ENCODE results near the gene BCL10. TPM values are rescaled to one million over a fixed set of nuclear protein-coding genes. Genes with fewer than 3 reads are reported as not detected.
A peak's percentile ranks its signal among the peaks of the same experiment; 100 is the strongest.

Gene BCL10
- total RNA-seq, 2 experiments from 2014 or later = 30.6 to 32.3 TPM

- Mint-ChIP-seq H3K4me3 (no peak overlapping the region), H3K9me3 (no peaks in the 10 kb centered on the region), H3K27ac (no peak overlapping the region), H3K27me3 (peaks cover 3% of the 10 kb centered on the region), H3K36me3 (ENCODE audit: low read depth) (no peaks in the 10 kb centered on the region), H3K4me1 (ENCODE audit: low read depth) (peaks cover 11% of the 10 kb centered on the region)
- intact Hi-C loops (cut with micrococcal nuclease) = no loop called here
- CTCF ChIA-PET = interaction anchor here (1.0 to 1.9 kb wide), 2 partner anchors 22 to 30 kb away, joined by 3 to 6 read pairs; partner anchors contain the start of gene C1orf52
- POLR2A ChIA-PET = interaction anchor here (1.4 kb wide), 1 partner anchor 14 kb away, joined by 5 read pairs; no protein-coding TSS in a partner anchor
- TF ChIP-seq CTCF (IDR thresholded peaks at IDR 0.05) = no peak
- peak; percentile 17 for DNase-seq
- ATAC-seq = peak; percentile 84
Observed at GRCh38 chr1:85289207-85289847, 12.9 kb upstream of the BCL10 start.

- POLR2A ChIA-PET = interaction anchor here (0.9 to 1.3 kb wide), 2 partner anchors 12 to 13 kb away, joined by 3 read pairs; no protein-coding TSS in a partner anchor
- Mint-ChIP-seq H3K4me3 (no peak overlapping the region), H3K9me3 (no peaks in the 10 kb centered on the region), H3K4me1 (ENCODE audit: low read depth) (peaks cover 7% of the 10 kb centered on the region), H3K27me3 (no peaks in the 10 kb centered on the region), H3K36me3 (ENCODE audit: low read depth) (no peaks in the 10 kb centered on the region), H3K27ac (no peak overlapping the region)
- DNase-seq = no peak
- no peak for TF ChIP-seq CTCF (IDR thresholded peaks at IDR 0.05)
- CTCF ChIA-PET = interaction anchor here (1.3 to 1.8 kb wide), 3 partner anchors 9 to 29 kb away, joined by 3 to 7 read pairs (median 5); partner anchors contain the start of gene C1orf52
- intact Hi-C loops (cut with micrococcal nuclease) = no loop called here
- no peak for ATAC-seq
Observed at GRCh38 chr1:85284202-85284601, 7.8 kb upstream of the BCL10 start.

- no peak for TF ChIP-seq CTCF (IDR thresholded peaks at IDR 0.05)
- no peak overlapping the region for H3K27ac Mint-ChIP-seq
- CTCF ChIA-PET = interaction anchor here (1.3 kb wide), 1 partner anchor 9 kb away, joined by 3 read pairs; no protein-coding TSS in a partner anchor
- DNase-seq (no peak), ATAC-seq (no peak)
- H3K27me3 Mint-ChIP-seq = no peaks in the 10 kb centered on the region
- no peaks in the 10 kb centered on the region for H3K36me3 Mint-ChIP-seq (ENCODE audit: low read depth)
- intact Hi-C loops (cut with micrococcal nuclease) = no loop called here
- peaks cover 12% of the 10 kb centered on the region for H3K4me1 Mint-ChIP-seq (ENCODE audit: low read depth)
- H3K4me3 Mint-ChIP-seq = no peak overlapping the region
- no peaks in the 10 kb centered on the region for H3K9me3 Mint-ChIP-seq
- POLR2A ChIA-PET = interaction anchor here (0.9 to 1.3 kb wide), 2 partner anchors 12 to 14 kb away, joined by 3 read pairs; no protein-coding TSS in a partner anchor
Observed at GRCh38 chr1:85283475-85284199, 7.2 kb upstream of the BCL10 start.

- ChIA-PET CTCF (no interaction called here), POLR2A (no interaction called here)
- Mint-ChIP-seq H3K4me1 (ENCODE audit: low read depth) (peaks cover 13% of the 10 kb centered on the region), H3K4me3 (no peak overlapping the region), H3K27ac (no peak overlapping the region), H3K9me3 (no peaks in the 10 kb centered on the region), H3K27me3 (no peaks in the 10 kb centered on the region), H3K36me3 (ENCODE audit: low read depth) (no peaks in the 10 kb centered on the region)
- intact Hi-C loops (cut with micrococcal nuclease) = no loop called here
- DNase-seq (no peak), ATAC-seq (no peak)
- no peak for TF ChIP-seq CTCF (IDR thresholded peaks at IDR 0.05)
Observed at GRCh38 chr1:85282424-85282823, 6.0 kb upstream of the BCL10 start.

- H3K4me3 Mint-ChIP-seq = no peak overlapping the region
- POLR2A ChIA-PET = no interaction called here
- no peaks in the 10 kb centered on the region for H3K36me3 Mint-ChIP-seq (ENCODE audit: low read depth)
- CTCF ChIA-PET = interaction anchor here (1.4 kb wide), 1 partner anchor 21 kb away, joined by 3 read pairs; the partner anchor contains the start of gene C1orf52
- peaks cover 16% of the 10 kb centered on the region for H3K4me1 Mint-ChIP-seq (ENCODE audit: low read depth)
- no peak for DNase-seq
- TF ChIP-seq CTCF (IDR thresholded peaks at IDR 0.05) = no peak
- intact Hi-C loops (cut with micrococcal nuclease) = no loop called here
- H3K9me3 Mint-ChIP-seq = no peaks in the 10 kb centered on the region
- no peak overlapping the region for H3K27ac Mint-ChIP-seq
- no peak for ATAC-seq
- H3K27me3 Mint-ChIP-seq = no peaks in the 10 kb centered on the region
Observed at GRCh38 chr1:85280636-85281035, 4.2 kb upstream of the BCL10 start.
